ENCODE data around the gene NAGLU. TPM values are rescaled to one million over a fixed set of nuclear protein-coding genes. Genes with fewer than 3 reads are reported as not detected.

The NAGLU gene
- total RNA-seq, 2 donors from 2014 or later, result 27.8 to 38.6 TPM

DNA sequence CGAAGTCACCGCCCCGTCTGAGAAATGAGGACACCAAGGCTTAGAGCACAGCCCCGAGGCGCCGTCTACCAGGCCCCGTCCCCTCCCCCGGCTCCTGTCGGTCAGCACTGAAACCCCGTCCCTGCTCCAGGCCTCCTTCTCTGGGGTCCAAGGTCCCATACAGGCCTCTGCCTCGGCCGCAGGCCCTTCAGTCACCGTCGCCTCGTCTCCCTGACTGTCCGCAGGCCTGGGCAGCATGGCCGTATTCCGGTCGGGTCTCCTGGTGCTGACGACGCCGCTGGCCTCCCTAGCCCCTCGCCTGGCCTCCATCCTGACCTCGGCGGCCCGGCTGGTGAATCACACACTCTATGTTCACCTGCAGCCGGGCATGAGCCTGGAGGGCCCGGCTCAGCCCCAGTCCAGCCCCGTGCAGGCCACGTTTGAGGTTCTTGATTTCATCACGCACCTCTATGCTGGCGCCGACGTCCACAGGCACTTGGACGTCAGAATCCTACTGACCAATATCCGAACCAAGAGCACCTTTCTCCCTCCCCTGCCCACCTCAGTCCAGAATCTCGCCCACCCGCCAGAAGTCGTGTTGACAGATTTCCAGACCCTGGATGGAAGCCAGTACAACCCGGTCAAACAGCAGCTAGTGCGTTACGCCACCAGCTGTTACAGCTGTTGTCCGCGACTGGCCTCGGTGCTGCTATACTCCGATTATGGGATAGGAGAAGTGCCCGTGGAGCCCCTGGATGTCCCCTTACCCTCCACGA is 26.5 kb downstream of the NAGLU start:
- TF ChIP-seq, protein P1, sequence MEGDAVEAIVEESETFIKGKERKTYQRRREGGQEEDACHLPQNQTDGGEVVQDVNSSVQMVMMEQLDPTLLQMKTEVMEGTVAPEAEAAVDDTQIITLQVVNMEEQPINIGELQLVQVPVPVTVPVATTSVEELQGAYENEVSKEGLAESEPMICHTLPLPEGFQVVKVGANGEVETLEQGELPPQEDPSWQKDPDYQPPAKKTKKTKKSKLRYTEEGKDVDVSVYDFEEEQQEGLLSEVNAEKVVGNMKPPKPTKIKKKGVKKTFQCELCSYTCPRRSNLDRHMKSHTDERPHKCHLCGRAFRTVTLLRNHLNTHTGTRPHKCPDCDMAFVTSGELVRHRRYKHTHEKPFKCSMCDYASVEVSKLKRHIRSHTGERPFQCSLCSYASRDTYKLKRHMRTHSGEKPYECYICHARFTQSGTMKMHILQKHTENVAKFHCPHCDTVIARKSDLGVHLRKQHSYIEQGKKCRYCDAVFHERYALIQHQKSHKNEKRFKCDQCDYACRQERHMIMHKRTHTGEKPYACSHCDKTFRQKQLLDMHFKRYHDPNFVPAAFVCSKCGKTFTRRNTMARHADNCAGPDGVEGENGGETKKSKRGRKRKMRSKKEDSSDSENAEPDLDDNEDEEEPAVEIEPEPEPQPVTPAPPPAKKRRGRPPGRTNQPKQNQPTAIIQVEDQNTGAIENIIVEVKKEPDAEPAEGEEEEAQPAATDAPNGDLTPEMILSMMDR (IDR thresholded peaks at IDR 0.05), result no peak
- Histone ChIP-seq H3K9ac (ENCODE audit: low read depth in 2 of 2, low read length in 2 of 2) (peak overlapping the region; percentile 89 to 94), H3K4me3 (peak overlapping the region; percentile 93), H3K36me3 (peaks cover 4% of the 10 kb centered on the region), H3K4me1 (peaks cover 20% of the 10 kb centered on the region), H3K9me3 (no peaks in the 10 kb centered on the region), H3K27ac (peak overlapping the region; percentile 88), H3K27me3 (no peaks in the 10 kb centered on the region)
- intact Hi-C loops (cut with DNase I), result no loop called here
- no peak for DNase-seq

DNA sequence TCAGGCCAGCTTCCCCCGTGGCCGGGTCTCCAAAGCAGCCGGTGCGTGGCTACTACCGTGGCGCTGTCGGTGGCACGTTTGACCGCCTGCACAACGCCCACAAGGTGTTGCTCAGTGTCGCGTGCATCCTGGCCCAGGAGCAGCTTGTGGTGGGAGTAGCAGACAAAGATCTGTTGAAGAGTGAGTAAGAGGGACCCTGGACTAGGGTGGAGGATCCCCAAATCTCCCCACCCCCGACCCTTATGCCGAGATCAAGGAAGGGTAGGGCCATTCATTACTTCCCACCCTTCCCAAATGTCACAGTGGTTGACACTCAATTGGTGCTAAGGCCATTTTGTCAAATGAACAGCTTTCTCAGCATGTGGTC is 27.1 kb downstream of the NAGLU start:
- Histone ChIP-seq H3K4me1 (peaks cover 24% of the 10 kb centered on the region), H3K9ac (ENCODE audit: low read depth in 2 of 2, low read length in 2 of 2) (peak overlapping the region; percentile 89 to 94)
- no peak for DNase-seq

DNA sequence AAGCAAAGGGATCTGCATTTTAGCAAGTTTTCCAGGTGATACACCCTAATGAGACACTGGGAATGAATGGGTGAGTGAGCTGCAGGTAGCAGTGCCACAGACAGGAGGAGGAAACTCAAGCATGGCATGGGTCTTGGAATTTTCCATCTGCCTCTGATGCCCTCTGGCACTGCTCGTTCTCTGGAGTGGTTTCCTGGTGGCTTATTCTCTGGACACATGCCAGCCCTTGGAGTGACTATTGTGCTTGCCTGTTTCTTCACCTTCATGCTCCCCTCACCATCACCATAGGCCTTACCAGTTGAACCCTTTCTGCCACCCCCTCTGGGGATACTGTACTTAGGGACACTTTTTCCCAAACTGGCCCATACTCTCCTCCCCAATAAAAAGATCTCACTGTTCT is 27.5 kb downstream of the NAGLU start:
- no peak for DNase-seq
- H3K4me3 ChIP-seq, result peak overlapping the region; percentile 93
- H3K27ac ChIP-seq, result peak overlapping the region; percentile 22
- peaks cover 24% of the 10 kb centered on the region for H3K4me1 ChIP-seq
- TF ChIP-seq, protein P1 (IDR thresholded peaks at IDR 0.05), result no peak
- H3K36me3 ChIP-seq, result peaks cover 4% of the 10 kb centered on the region
- peak overlapping the region; percentile 89 to 94 for H3K9ac ChIP-seq (ENCODE audit: low read depth in 2 of 2, low read length in 2 of 2)
- no peaks in the 10 kb centered on the region for H3K27me3 ChIP-seq
- intact Hi-C loops (cut with DNase I), result no loop called here
- no peaks in the 10 kb centered on the region for H3K9me3 ChIP-seq

More for the DNA sequence above, 27.1 kb downstream of the NAGLU start:
- intact Hi-C loops (cut with DNase I), result no loop called here
- Histone ChIP-seq H3K27ac (peak overlapping the region; percentile 88), H3K36me3 (peaks cover 4% of the 10 kb centered on the region), H3K27me3 (no peaks in the 10 kb centered on the region), H3K9me3 (no peaks in the 10 kb centered on the region), H3K4me3 (peak overlapping the region; percentile 93)
- TF ChIP-seq, protein P1 (IDR thresholded peaks at IDR 0.05), result no peak

DNA sequence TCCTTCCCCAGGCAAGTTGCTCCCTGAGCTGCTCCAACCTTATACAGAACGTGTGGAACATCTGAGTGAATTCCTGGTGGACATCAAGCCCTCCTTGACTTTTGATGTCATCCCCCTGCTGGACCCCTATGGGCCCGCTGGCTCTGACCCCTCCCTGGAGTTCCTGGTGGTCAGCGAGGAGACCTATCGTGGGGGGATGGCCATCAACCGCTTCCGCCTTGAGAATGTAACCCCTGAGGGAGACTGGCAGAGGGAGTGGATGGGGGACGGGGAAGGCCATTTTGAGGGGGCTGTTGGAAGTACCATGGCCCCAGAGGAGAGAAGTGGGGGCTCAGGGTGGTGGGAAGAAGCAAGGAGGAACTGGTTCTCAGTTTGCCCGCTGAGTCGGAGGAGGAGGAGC is 27.9 kb downstream of the NAGLU start:
- DNase-seq, result no peak
- intact Hi-C loops (cut with DNase I), result no loop called here
- Histone ChIP-seq H3K9ac (ENCODE audit: low read depth in 2 of 2, low read length in 2 of 2) (peak overlapping the region in 1 of 2 donors; percentile 89), H3K36me3 (peaks cover 4% of the 10 kb centered on the region), H3K27ac (no peak overlapping the region), H3K4me1 (peaks cover 24% of the 10 kb centered on the region), H3K4me3 (no peak overlapping the region), H3K9me3 (no peaks in the 10 kb centered on the region), H3K27me3 (no peaks in the 10 kb centered on the region)
- TF ChIP-seq, protein P1 (IDR thresholded peaks at IDR 0.05), result no peak

DNA sequence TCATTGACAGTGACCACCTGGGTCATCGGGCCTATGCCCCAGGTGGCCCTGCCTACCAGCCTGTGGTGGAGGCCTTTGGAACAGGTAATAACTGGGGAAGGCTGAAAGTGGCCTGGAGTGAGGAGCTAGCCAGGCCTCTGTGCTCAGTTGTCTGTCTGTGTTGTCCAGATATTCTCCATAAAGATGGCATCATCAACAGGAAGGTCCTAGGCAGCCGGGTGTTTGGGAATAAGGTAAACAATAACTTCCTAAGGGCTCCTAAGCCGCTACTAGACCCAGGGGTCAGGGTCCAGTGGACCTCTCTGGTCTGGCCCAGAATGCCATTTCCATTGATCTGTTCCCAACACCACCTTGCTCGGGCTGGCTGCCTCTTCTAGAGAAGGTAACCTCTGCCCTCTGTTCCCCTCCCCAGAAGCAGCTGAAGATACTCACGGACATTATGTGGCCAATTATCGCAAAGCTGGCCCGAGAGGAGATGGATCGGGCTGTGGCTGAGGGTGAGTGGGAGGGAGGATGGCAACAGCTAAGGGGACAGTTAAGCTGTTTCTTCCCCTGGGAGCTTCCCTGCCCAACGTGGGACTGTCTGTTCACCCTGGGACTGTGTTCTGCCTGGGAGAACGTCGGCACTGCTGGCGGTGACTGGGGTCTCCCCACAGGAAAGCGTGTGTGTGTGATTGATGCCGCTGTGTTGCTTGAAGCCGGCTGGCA is 28.9 kb downstream of the NAGLU start:
- H3K4me1 ChIP-seq, result peaks cover 24% of the 10 kb centered on the region
- peaks cover 4% of the 10 kb centered on the region for H3K36me3 ChIP-seq
- TF ChIP-seq, protein P1 (IDR thresholded peaks at IDR 0.05), result no peak
- H3K27me3 ChIP-seq, result no peaks in the 10 kb centered on the region
- intact Hi-C loops (cut with DNase I), result no loop called here
- H3K27ac ChIP-seq, result no peak overlapping the region
- H3K4me3 ChIP-seq, result no peak overlapping the region
- no peaks in the 10 kb centered on the region for H3K9me3 ChIP-seq
- DNase-seq, result no peak
- no peak overlapping the region for H3K9ac ChIP-seq (ENCODE audit: low read depth in 2 of 2, low read length in 2 of 2)

Measured in colonic mucosa (tissue), 4 donors.